LHCN-M2 (cell line): Measurements from ENCODE around the gene ATXN1. TPM values are rescaled to one million over a fixed set of nuclear protein-coding genes. Genes with fewer than 3 reads are reported as not detected.

Experiments used
- DNase-seq: peaks from one replicate; pipeline ENCODE4 v3.0.0-alpha.2; 2012; ENCODE audit warnings: low read depth
- total RNA-seq: library from RNA; depleted of rRNA; stranded (reverse); fragments of >200 nt; gene quantifications from 2 replicates; pipeline ENCODE4 v1.2.3, GENCODE V29; 2014

Gene ATXN1
- total RNA-seq, 1 experiment from 2014 or later = 9.9 TPM

DNA sequence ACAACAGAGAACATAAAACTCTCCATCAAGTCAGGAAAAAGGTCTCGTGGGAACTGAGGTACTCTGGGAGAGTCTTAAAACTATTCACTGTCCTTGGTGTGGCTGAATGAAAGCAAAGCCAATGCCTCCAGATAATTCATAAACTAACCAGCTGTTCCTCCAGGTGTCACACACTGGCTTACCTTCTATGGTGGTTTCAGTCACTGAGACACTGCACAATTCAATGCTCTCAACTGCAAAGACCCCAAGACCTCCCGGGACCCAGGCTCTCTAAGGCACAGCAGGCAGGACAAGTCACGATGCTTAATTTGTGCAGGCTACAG lies 422.0 kb downstream of the ATXN1 start:
- DNase-seq = no peak

DNA sequence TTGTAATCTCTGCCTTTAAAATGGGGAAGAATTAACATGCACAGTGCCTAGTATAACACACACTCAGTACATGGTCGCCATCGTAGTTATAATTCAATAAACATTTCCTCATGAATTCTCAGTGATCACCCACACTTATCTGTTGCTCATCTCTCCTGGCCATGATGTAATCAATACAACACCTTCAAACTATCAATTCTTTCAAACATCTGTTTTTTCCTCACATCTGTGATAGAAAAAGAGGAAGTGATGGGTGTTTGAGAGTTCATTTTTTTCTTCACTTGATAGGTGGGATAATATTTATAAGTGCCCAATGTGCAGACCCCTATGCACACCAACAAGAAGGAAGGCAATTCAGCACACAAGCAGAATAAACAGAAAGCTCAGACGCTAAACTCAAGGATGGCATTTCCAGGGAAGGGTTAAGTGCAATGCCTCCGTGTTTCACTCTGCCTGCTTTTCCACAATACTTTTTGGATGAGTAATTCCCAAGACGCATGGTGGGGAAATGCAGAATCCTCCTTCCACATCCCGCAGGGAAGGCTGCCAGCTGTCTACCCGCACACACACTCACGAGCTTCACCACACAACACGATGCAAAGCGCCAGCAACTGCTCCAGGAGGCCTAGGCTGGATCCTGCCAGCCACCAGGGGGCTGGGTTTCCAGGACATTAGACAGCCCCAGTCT lies 422.5 kb downstream of the ATXN1 start:
- DNase-seq = peak; percentile 100

DNA sequence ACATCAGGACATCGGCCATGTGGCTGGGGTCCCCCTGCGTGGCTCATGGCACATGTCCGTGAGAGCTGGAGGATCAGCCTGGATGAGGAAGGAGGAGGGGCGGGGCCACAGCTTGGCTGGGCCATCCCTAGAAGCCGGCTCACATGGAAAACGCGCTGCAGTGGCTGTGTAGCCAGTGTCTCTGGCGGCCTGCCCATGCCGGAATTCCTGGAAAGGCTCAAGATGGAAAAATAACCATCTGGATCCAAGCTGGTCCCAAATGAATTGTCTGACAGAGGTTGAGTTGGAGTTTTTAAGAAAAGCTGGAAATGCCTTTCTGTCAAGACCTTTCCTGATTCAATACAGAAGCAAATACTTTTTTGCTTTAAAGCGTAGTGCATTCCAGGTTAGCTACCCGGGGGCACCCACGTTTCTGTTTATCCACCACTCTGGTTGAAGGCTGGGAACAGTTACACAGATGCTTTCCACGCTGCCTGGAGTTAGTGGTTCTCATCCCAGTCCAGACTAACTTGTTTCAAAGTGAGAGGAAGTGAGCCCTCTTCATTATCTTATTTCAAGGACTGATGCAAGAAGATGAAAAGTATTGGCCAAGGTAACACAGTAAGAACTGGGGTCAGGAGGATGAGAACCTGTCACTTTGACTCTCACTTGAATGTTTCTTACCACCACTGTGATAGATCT lies 423.8 kb downstream of the ATXN1 start:
- peak; percentile 92 for DNase-seq

DNA sequence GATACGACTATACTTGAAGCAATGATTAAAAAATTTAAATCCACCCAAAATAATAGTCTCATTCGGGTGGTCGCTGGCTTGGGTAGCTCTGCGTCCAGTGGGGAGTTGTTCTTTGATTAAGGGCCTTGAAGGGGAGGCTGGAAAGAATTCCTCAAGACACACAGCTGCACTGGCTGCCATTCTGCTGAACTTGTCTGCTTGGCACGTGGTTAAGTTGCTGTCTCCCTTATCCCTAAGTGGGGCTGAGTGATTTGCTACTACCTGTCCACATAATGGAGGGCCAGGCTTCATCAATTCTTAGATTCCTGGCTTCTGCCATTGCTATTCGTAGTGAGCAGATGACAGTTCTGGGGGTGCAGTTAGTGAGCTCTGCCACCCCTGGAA lies 424.4 kb downstream of the ATXN1 start:
- DNase-seq = no peak

DNA sequence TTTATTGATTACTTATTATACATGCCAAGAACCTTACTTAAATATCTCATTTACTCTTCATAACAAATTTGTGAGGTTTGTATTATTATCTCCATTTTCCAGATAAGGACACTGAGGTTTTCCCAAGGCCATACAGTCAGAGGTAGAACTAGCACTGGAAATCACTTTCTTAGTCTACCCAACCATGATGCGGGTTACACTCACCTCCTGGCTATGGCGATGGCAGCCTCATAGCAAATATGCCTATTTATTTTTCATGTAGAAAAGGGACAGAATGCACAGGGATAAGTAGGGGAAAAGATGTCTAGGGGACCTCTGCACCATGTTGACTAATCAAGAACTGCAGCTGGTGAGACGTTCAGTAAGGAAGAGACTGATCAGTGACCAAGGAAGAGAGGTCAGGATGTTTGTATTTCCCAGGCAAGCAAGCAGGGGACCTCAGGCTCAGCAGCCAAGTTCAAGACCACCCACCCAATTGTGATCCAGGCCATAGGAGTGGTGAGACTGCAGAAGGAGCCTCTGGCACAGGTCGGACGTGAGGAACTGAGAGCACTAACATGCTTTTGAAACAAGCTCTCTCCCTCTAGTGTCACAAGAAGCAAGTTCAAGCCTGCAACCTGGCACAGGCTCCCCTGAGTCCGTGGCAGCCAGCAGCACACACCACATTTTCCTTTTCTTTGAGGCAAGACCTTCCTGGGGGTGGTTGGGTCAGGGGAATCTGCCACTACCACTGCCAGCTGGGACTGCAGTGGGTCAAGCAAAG lies 425.0 kb downstream of the ATXN1 start:
- DNase-seq = no peak

DNA sequence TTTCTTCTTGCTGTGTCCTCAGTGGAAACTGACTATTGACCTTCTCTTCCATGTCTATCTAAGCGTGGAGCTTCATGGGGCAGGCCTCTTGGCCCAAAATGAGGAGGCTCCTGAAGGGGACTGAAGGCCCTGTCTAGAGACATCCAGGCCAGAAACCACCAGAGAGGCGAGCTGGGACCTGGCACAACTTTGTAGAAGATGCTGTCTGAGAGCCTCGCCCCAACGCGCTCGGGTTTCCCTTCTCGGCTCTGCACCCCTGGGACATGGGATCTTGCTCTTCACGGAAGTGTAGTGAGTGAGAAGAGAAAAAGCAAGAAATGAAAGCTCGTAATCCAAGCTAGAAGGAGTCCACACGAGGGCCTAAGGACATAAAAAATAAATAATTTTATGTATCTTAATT lies 426.1 kb downstream of the ATXN1 start:
- DNase-seq = no peak

DNA sequence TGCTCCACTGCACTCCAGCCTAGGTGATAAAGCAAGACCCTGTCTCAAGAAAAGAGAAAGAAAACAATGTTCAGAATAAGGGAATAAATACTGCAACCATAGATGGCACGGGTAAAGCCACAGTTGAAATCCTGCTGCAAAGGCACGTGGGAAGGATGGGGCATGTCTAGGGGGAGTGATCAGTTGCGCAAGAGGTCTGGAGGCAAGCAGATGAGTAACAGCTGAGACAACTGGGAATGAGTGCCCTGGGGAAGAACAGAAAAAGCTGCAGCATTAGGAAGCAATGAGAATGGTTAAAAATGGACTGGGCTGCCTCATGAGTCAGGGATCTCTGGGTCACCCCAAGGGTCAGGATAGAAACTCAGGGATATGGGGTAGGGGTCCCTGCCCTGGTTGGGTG lies 426.6 kb downstream of the ATXN1 start:
- DNase-seq = peak; percentile 96

DNA sequence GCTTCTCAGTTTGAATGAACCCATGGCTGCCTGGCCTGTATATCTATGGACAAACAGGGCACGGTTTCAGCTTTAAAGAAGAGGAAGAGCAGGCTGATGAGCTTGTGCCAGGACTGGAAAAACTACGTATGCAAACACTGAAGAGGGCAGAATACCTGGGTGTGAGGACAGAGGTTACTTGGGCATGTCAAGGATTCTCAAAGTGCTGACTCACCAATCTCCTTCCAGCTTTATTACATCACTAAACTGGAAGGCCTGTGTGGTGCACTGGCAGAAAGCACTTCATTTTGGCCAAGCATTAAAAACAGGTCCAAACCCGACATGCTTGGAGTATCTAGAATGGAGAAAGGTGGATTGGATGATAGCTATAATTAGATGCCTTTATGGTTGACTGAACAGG lies 427.7 kb downstream of the ATXN1 start:
- DNase-seq = peak; percentile 45

DNA sequence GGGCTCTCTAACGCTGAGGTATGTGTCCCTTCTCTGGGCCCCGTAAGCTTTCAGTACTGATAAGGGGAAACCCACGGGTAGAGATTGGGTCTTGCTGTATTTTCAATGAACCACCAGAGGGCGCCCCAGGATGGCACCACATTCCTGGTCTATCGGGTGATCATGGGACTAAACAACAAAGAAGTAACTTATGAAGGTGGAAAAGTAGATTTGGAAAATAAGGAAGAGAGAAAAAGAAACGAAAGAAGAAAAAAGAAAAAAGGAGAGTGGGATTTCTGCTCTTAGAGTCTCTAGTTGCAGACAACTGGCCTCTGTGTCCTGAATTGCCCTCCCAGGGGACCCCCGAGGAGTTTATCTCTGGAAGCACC lies 429.1 kb downstream of the ATXN1 start:
- peak; percentile 72 for DNase-seq

DNA sequence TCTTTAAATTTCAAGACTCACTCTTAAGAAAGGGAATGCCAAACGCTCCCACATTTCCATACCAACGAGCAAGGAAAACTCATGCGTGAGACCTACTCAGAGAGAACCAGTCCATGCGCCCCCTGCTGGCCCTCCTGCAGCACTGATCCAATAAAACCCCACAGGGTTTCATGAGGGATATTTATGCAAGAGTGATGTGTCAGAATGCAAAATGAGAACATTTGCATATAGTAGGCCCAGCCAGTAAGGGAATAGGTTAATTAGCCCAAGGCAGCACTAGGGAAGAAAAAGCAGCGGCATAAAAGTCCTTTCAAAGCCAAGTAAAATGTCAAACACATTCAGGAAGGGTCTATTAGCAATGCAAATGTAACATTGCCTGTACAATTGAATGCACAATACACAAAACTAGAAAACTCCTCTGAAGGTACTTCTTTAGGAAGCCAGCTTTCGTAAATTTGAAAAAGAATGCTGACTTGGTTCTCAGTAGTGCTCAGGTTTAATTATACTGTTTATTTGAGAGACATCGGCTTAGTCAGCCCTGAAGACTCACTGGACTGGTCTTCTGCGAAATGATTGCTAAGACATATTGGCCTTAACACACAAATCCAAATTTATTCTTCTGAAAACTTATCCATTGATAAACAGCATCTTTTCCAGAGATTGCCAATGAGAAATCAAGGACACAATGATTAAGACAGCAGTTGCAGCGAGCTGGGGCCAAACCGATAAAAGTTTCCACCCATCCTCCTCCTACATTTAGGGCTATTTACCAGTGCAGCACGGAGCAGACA lies 429.7 kb downstream of the ATXN1 start:
- peak; percentile 79 for DNase-seq

DNA sequence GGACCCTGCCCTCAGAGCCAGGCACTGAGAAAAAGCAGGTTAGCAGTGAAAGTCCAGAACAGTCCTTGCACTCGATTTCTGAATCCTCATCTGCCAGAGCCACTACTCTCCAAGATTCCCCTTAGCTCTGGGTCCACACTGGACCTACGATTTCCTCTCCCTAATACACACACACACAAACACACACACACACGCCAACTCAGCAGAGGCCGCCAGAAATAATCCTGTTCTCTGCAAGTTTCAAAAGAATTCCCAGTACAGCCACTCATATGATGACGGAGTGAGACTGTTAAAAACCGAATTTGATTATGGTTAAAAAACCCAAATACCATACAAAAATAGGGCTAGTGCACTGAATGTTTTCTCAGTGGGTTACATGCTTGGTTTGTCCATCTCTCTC lies 432.0 kb downstream of the ATXN1 start:
- DNase-seq = no peak

DNA sequence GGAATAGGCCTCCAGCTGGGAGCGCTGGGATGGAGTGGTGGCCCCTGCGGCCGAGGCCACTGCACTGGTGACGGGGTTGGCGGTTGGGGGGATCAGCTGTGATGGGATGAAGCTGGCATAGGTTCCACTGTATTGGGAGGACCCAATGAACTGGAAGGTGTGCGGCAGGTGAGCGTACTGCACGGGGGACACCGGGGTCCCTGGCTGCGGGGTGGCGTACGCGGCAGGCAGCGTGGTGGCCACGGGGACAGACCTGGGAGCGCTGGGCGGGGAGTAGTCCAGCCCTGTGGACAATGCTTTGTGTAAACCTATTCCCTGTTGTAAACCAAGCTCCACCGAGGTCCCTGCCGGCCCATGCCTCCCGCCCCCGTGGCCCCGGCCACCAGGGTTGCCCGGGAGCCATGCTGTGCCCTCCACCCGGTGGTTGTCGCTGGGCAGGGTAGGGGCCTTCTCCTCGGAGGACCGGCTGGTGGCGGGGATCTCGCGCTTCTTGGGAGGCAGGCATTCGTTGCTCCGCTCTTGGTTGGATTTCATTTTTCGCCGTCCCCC lies 433.4 kb downstream of the ATXN1 start:
- DNase-seq = no peak

DNA sequence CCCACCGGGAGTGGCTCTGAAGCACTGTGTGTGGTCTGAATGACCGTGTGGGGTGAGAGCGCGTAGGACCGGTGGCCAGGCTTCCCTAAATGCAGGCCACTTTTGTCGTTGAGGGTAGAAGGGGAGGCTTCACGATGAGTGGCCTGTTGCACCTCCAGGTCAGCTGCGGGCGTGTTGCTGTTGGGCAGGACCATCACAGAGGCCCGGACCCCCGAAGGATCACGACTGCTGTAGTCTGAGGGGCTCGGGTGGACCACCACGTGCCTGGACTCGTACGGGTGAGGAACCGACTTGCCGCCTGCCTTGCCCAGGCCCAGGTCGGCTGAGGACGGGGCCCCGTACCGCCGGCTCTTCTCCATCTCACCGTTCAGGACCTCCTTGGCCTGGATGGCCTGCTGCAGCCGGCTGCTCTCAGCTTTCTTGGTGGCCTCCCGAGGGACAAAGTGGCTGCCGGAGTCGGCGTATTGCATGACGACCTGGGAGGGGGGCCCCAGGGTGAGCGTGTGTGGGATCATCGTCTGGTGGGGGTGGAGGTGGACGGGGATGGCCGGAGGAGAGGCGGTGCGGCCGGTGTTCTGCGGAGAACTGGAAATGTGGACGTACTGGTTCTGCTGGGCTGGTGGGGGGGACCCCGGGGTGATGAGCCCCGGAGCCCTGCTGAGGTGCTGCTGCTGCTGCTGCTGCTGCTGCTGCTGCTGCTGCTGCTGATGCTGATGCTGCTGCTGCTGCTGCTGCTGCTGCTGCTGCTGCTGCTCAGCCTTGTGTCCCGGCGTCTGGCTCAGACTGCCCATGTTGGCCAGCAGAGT lies 434.1 kb downstream of the ATXN1 start:
- DNase-seq = no peak

DNA sequence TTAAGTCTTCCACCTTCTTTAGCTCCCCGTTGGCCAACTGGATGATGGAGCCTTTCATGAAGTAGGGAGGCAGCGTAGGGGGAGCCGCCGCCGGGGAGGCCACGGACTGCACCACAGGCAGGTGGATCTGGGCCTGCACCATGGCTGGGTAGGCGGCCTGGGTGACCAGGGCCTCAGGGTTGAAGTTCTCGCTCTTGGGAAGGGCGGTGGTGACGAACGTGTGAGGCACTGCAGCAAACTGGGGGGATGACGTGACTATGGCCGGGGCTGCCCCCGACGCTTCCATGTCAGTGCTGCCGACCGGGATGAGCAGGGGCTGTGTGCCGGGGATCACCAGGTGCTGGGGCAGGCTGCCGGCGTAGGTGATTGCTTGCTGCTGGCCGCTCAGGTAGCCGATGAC lies 434.7 kb downstream of the ATXN1 start:
- DNase-seq = no peak

DNA sequence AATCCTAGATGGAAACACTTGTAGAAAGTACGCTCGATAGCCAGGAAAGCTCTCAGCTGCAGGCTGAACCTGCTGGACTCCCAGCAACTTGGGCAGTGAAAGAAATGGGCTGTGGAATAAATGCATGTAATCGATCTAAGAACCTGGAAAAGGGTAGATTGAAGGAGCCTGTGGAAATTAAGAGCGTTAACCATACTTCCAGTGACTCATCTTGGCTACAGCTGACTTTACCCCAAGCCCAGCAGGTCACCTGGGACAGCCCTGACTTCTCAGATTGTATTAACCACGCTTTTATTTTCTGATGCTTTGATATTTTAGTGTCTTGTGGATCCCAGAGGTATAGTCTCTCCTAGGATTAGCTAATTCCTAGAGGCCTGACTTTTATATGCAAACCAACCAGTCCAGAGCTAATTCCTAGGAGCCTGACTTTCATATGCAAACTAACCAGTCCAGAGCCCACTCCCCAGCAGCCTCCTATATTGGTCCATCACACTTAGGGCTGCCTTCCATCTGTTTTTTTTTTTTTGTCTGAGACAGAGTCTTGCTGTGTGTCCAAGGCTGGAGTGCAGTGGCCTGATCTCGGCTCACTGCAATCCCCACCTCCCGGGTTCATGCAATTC lies 436.5 kb downstream of the ATXN1 start:
- peak; percentile 45 for DNase-seq

DNA sequence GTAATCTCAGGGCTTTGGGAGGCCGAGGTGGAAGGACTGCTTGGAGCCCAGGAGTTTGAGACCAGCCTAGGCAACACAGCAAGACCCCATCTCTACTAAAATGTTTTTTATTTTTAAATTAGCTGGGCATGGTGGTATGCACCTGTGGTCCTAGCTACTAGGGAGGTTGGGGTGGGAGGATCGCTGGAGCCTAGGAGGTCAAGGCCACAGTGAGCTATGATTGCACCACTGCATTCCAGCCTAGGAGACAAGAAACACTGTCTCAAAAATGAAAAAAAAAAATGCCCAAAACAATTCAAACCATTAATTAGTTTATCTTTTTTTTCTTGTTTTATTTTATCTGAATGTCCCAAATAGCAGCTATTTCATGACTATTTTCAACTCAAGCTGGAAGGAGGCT lies 437.1 kb downstream of the ATXN1 start:
- no peak for DNase-seq

DNA sequence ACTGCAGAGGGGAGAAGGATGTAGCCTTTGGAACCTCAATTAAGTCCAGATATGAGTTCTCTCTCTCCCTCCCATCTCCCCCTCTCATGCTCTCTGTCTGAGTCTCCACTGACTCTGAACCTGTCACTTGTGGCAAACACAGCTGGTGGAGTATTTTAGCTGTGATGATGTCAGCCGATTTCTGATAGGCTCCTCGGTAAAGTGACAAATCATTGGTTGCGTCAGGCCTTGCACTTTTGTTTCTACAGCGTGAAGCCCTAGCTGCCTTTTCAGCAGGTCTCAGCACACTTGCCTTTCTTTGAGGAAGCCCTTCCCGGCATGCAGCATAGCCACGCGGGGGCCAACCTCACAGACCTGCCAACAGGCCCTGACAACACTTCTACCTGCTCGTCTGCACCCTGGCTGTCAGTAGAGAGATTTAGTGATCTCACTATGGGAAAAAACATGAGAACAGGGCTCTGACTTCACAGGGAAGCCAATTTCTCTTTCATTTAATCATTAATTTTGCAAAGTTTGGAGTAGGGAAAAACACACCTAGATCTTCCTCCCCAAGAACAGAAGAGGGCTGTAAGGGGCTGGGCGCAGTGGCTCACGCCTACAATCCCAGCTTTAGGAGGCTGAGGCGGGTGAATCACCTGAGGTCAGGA lies 438.5 kb downstream of the ATXN1 start:
- DNase-seq = peak; percentile 94

DNA sequence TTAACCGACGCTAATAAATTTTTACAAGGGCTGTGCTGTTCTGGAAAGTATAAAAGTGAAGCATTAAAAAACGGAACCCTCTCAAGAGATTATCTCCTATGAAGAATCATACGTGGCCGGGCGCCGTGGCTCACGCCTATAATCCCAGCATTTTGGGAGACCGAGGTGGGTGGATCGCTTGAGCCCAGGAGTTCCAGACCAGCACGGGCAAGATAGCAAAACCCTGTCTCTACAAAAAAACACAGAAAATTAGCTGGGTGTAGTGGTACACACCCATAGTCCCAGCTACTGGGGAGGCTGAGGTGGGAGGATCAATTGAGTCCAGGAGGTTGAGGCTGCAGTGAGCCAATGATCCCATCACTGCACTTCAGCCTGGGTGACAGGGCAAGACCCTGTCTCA lies 439.4 kb downstream of the ATXN1 start:
- no peak for DNase-seq

DNA sequence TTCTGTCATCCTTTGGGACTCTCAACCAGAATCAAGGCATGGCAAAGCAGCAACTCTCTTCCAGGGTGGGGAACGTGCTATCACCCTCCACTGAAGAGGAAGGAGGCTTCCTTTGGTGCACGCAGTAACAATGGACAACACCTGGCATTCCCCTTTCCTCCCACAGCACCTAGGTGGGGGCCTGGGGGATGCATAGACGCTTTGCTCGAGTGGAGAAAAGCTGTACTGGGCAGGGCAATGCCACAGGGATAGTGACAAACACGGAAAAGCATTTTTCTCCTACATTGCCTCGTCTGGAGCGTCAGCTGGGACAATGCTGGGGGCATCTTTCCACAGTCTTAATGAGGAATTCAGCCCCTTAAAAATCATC lies 439.9 kb downstream of the ATXN1 start:
- DNase-seq = no peak
